Neural progenitor cell (in vitro differentiated cells): ENCODE results near the gene AMY1C. TPM values are rescaled to one million over a fixed set of nuclear protein-coding genes. Genes with fewer than 3 reads are reported as not detected.
"Not testable (repeated sequence)": the region's sequence is repeated elsewhere in the genome, so short reads cannot be mapped to it uniquely, and the experiment has no call there.

Experiments used
- DNase-seq: peaks from one replicate; pipeline ENCODE4 v3.0.0-alpha.2; 2016; ENCODE audit warnings: low spot score
- H2AFZ ChIP-seq: fragments of 200-600 bp; sonication (generic); replicated peaks from 2 replicates; pipeline ENCODE4 v1.6.1; 2016; ENCODE audit warnings: antibody characterized with exemption
- H3F3A ChIP-seq: fragments of 200-600 bp; sonication (generic); 2 replicates; pipeline ENCODE4 v1.6.1; 2016; ENCODE audit warnings: antibody characterized with exemption, low read depth
- H3K27ac ChIP-seq: fragments of 200-600 bp; sonication (generic); 2 replicates; pipeline ENCODE4 v1.5.1; 2016; ENCODE audit warnings: mild to moderate bottlenecking
- H3K27me3 ChIP-seq: fragments of 200-600 bp; sonication (generic); 2 replicates; pipeline ENCODE4 v1.6.1; 2016; ENCODE audit warnings: mild to moderate bottlenecking, moderate library complexity
- H3K36me3 ChIP-seq: fragments of 200-600 bp; sonication (generic); 2 replicates; pipeline ENCODE4 v1.5.1; 2016
- H3K4me1 ChIP-seq: fragments of 200-600 bp; sonication (generic); 2 replicates; pipeline ENCODE4 v1.6.1; 2016; ENCODE audit warnings: mixed run types
- H3K4me2 ChIP-seq: fragments of 200-600 bp; sonication (generic); 2 replicates; pipeline ENCODE4 v1.6.1; 2016
- H3K4me3 ChIP-seq: fragments of 200-600 bp; sonication (generic); 2 replicates; pipeline ENCODE4 v1.5.1; 2016
- H3K79me2 ChIP-seq: fragments of 200-600 bp; sonication (generic); 2 replicates; pipeline ENCODE4 v1.6.1; 2016; ENCODE audit warnings: low read depth
- H3K9ac ChIP-seq: fragments of 200-600 bp; sonication (generic); 2 replicates; pipeline ENCODE4 v1.6.1; 2016
- H3K9me3 ChIP-seq: fragments of 200-600 bp; sonication (generic); 2 replicates; pipeline ENCODE4 v1.5.1; 2016; ENCODE audit warnings: low read depth
- H4K20me1 ChIP-seq: fragments of 200-600 bp; sonication (generic); 2 replicates; pipeline ENCODE4 v1.6.1; 2016; ENCODE audit warnings: low read depth
- H3K27ac Mint-ChIP-seq: 3 replicates; pipeline ENCODE4 v1.8.0; 2021; ENCODE audit warnings: mixed read lengths
- H3K27me3 Mint-ChIP-seq: 2 replicates; pipeline ENCODE4 v1.8.0; 2022; ENCODE audit warnings: low read depth, mild to moderate bottlenecking, inconsistent platforms, moderate library complexity, mixed read lengths; ENCODE audit not compliant: insufficient read depth
- H3K36me3 Mint-ChIP-seq: 3 replicates; pipeline ENCODE4 v1.8.0; 2021; ENCODE audit warnings: mixed read lengths
- H3K4me1 Mint-ChIP-seq: 3 replicates; pipeline ENCODE4 v1.8.0; 2021; ENCODE audit warnings: mixed read lengths
- H3K4me3 Mint-ChIP-seq: 3 replicates; pipeline ENCODE4 v1.8.0; 2021; ENCODE audit warnings: mild to moderate bottlenecking, moderate library complexity, mixed read lengths
- H3K9me3 Mint-ChIP-seq: 3 replicates; pipeline ENCODE4 v1.8.0; 2020; ENCODE audit warnings: mixed read lengths
- total RNA-seq: library from RNA; depleted of rRNA; stranded (reverse); fragments of >200 nt; gene quantifications from 2 replicates; pipeline ENCODE4 v1.2.3, GENCODE V29; 2015; ENCODE audit warnings: low replicate concordance

Gene AMY1C
- total RNA-seq = not detected in 2 replicates

DNA sequence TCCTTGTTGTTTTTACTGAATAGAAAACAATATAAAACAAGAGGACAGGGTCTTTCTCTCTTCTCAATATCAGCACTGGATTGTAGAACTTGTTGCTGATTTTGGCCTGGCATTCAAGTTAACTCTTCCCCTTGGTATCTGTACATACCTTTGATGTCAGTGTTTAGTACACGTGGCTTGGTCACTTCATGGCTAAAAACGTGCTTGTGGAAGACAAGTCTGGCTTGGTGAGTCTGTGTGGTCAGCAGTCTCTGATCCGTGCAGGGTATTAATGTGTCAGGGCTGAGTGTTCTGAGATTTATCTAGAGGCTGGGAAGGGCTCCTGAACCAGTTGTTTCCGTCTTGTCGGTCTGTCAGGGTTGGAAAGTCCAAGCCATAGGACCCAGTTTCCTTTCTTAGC is at the start of gene AMY1C:
TSS of gene AMY1C (plus strand) at position 301 of the 400 bp plus-strand sequence. CDS start 572 bp downstream, outside the sequence.
- not testable (repeated sequence) for H3F3A ChIP-seq, H3K9me3 ChIP-seq, H2AFZ ChIP-seq, H3K36me3 Mint-ChIP-seq, H3K9ac ChIP-seq, H3K27ac ChIP-seq, H3K4me2 ChIP-seq, H3K4me1 Mint-ChIP-seq, H3K27ac Mint-ChIP-seq, H3K4me1 ChIP-seq, H3K4me3 Mint-ChIP-seq, DNase-seq, H3K27me3 Mint-ChIP-seq, H3K79me2 ChIP-seq, H4K20me1 ChIP-seq, H3K36me3 ChIP-seq, H3K27me3 ChIP-seq, H3K9me3 Mint-ChIP-seq, H3K4me3 ChIP-seq

DNA sequence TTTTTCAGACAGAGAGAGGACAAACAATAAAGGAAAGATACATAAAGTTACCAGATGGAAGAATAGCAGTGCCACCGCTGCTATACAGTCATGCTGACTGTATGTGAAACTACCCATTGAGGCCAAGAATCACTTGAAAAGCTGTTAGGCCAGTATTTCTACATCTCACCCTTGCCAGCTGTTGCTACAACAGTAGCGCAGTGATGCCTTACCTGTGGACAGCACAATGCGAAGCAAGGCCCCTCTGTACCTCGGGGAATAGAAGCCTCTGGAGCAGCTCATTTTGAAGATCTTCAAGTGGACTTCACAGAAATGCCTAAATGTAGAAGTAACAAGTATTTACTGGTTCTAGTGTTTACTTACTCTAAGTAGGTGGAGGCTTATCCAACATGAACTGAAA is 49.0 kb upstream of the AMY1C start:
- not testable (repeated sequence) for H3K9me3 Mint-ChIP-seq, H3K4me3 ChIP-seq, H3K9me3 ChIP-seq, H3K4me1 ChIP-seq, H3K4me3 Mint-ChIP-seq, H3K36me3 ChIP-seq, H3K4me1 Mint-ChIP-seq, H2AFZ ChIP-seq, H3K27me3 Mint-ChIP-seq, H3K79me2 ChIP-seq, H4K20me1 ChIP-seq, H3K27me3 ChIP-seq, H3K9ac ChIP-seq, H3F3A ChIP-seq, H3K27ac Mint-ChIP-seq, H3K36me3 Mint-ChIP-seq, H3K4me2 ChIP-seq, H3K27ac ChIP-seq, DNase-seq

DNA sequence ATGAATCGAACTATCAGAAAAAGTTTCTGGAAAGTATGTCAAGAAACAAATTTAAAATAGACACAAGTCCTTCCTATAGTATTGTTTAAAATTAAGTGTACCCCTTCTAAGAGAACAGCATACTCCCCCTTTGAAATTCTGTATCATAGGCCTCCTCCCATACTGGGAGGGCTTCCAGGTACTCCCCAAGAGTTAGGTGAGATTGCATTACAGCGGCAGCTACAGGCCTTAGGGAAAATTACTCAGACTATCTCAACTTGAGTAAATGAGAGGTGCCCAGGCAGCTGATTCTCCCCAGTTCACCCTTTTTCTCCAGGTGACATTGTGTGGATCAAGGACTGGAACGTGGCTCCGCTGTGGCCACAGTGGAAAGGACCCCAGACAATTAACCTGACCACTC is 48.4 kb upstream of the AMY1C start:
- H3K27me3 ChIP-seq, H3K4me2 ChIP-seq, H3K9me3 Mint-ChIP-seq, H3K79me2 ChIP-seq, H2AFZ ChIP-seq, H3K9me3 ChIP-seq, DNase-seq, H3K9ac ChIP-seq, H3K4me1 ChIP-seq, H3K27ac ChIP-seq, H3K27me3 Mint-ChIP-seq, H3K27ac Mint-ChIP-seq, H3K4me1 Mint-ChIP-seq, H3K4me3 Mint-ChIP-seq, H3K4me3 ChIP-seq, H3K36me3 Mint-ChIP-seq, H4K20me1 ChIP-seq, H3K36me3 ChIP-seq, H3F3A ChIP-seq: not testable (repeated sequence)

DNA sequence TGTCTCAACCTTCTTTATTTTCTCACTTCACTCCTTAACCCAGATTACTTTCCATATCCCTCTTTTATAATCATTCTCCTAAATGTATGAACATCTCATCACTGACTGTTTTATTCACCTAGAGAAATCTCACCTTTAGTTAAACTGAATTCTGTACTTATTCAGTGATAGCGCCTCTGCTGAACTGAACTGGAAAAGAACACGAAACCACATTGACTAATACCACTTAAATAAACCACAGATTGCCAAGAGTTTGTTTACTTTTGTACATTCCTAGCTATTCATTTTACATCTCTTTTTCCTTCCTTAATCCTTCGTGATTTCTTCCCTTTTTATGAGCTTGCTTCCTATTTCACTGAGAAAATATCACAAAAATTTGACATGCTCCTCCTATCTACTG is 42.0 kb upstream of the AMY1C start:
- not testable (repeated sequence) for H3F3A ChIP-seq, H3K27me3 Mint-ChIP-seq, H3K27ac ChIP-seq, H2AFZ ChIP-seq, H3K9ac ChIP-seq, H3K4me2 ChIP-seq, H4K20me1 ChIP-seq, DNase-seq, H3K27me3 ChIP-seq, H3K36me3 Mint-ChIP-seq, H3K4me3 ChIP-seq, H3K36me3 ChIP-seq, H3K9me3 Mint-ChIP-seq, H3K9me3 ChIP-seq, H3K79me2 ChIP-seq, H3K27ac Mint-ChIP-seq, H3K4me3 Mint-ChIP-seq, H3K4me1 ChIP-seq, H3K4me1 Mint-ChIP-seq

DNA sequence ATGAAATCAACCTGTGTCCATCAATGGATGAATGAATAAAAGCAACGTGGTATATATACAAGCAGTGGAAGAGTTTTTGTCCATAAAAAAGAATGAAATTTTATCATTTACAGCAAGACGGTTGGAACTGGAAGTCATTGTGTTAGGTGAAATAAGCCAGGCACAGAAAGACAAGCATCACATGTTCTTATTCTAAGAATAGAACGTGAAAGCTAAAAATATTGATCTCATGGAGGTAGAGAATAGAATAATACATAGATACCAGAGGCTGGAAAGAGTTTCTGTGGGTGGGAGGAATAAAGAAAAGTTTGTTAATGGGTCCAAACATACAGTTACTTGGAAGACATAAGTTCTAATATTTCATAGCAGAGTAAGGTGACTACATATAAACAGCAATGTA is 39.3 kb upstream of the AMY1C start:
- H3K4me1 ChIP-seq, H3K36me3 Mint-ChIP-seq, H3F3A ChIP-seq, H3K4me2 ChIP-seq, H3K9me3 ChIP-seq, H2AFZ ChIP-seq, H3K4me1 Mint-ChIP-seq, H3K9me3 Mint-ChIP-seq, H3K4me3 Mint-ChIP-seq, H4K20me1 ChIP-seq, H3K27me3 Mint-ChIP-seq, H3K79me2 ChIP-seq, H3K36me3 ChIP-seq, H3K4me3 ChIP-seq, H3K27ac ChIP-seq, H3K9ac ChIP-seq, H3K27ac Mint-ChIP-seq, H3K27me3 ChIP-seq, DNase-seq: not testable (repeated sequence)

DNA sequence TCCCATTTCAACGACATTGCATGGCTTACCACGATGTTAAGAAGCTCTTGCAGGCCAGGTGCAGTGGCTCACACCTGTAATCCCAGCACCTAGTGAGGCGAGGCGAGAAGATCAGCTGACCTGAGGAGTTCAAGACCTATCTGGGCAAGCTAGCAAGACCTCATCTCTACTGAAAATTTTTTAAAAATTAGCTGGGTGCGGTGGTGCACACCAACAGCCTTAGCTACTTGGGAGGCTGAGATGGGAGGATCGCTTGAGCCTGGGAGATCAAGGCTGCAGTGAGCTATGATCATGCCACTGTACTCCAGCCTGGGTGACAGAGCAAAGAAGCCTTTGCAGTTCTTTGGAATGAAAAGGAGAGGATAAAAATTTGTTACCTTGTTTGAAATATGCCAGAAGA is 32.3 kb upstream of the AMY1C start:
- not testable (repeated sequence) for H3K4me1 Mint-ChIP-seq, H3K4me1 ChIP-seq, H4K20me1 ChIP-seq, H3K9me3 Mint-ChIP-seq, H3K9ac ChIP-seq, H3K27ac ChIP-seq, H3K4me3 ChIP-seq, DNase-seq, H3K4me3 Mint-ChIP-seq, H3K27me3 Mint-ChIP-seq, H2AFZ ChIP-seq, H3K27me3 ChIP-seq, H3K36me3 Mint-ChIP-seq, H3K9me3 ChIP-seq, H3K36me3 ChIP-seq, H3K27ac Mint-ChIP-seq, H3K4me2 ChIP-seq, H3K79me2 ChIP-seq, H3F3A ChIP-seq

DNA sequence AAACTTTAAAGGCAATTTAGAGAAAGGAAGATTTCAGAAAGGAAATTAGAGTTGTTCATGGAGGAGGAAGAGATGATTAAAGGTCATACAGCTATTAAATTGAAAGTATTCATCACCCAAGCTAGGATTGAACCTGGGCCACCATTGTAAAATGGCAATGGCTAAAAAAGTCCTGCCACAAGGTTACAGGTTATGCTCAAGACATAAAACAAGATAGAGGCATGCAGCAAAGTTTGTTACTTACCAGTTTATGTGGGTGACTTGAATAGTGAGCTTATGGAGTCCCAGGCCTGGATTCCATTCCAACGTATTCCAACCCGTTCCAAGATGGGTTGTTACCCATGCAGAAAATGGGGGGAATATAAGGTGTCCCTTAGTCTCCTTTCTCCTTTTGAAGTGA is 28.2 kb upstream of the AMY1C start:
- H3K27me3 Mint-ChIP-seq, H3K4me1 ChIP-seq, H2AFZ ChIP-seq, H3K4me3 Mint-ChIP-seq, H3K79me2 ChIP-seq, H3K27ac ChIP-seq, H3K4me2 ChIP-seq, H3K4me3 ChIP-seq, H3F3A ChIP-seq, H4K20me1 ChIP-seq, DNase-seq, H3K27ac Mint-ChIP-seq, H3K27me3 ChIP-seq, H3K9ac ChIP-seq, H3K36me3 Mint-ChIP-seq, H3K9me3 Mint-ChIP-seq, H3K9me3 ChIP-seq, H3K4me1 Mint-ChIP-seq, H3K36me3 ChIP-seq: not testable (repeated sequence)

DNA sequence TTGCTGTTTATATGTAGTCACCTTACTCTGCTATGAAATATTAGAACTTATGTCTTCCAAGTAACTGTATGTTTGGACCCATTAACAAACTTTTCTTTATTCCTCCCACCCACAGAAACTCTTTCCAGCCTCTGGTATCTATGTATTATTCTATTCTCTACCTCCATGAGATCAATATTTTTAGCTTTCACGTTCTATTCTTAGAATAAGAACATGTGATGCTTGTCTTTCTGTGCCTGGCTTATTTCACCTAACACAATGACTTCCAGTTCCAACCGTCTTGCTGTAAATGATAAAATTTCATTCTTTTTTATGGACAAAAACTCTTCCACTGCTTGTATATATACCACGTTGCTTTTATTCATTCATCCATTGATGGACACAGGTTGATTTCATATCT is 14.4 kb upstream of the AMY1C start:
- DNase-seq, H3K4me1 Mint-ChIP-seq, H4K20me1 ChIP-seq, H3K9me3 Mint-ChIP-seq, H3K4me2 ChIP-seq, H3K36me3 ChIP-seq, H3K4me3 ChIP-seq, H3K79me2 ChIP-seq, H3K27ac Mint-ChIP-seq, H3K27me3 ChIP-seq, H3K4me1 ChIP-seq, H3K27me3 Mint-ChIP-seq, H3K9ac ChIP-seq, H3K4me3 Mint-ChIP-seq, H3K27ac ChIP-seq, H3K36me3 Mint-ChIP-seq, H3F3A ChIP-seq, H3K9me3 ChIP-seq, H2AFZ ChIP-seq: not testable (repeated sequence)

DNA sequence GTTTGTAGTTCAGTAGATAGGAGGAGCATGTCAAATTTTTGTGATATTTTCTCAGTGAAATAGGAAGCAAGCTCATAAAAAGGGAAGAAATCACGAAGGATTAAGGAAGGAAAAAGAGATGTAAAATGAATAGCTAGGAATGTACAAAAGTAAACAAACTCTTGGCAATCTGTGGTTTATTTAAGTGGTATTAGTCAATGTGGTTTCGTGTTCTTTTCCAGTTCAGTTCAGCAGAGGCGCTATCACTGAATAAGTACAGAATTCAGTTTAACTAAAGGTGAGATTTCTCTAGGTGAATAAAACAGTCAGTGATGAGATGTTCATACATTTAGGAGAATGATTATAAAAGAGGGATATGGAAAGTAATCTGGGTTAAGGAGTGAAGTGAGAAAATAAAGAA is 11.7 kb upstream of the AMY1C start:
- H3K27me3 Mint-ChIP-seq, DNase-seq, H3K9me3 Mint-ChIP-seq, H3K4me1 Mint-ChIP-seq, H3F3A ChIP-seq, H3K36me3 Mint-ChIP-seq, H3K4me3 ChIP-seq, H3K27me3 ChIP-seq, H3K9me3 ChIP-seq, H2AFZ ChIP-seq, H3K27ac ChIP-seq, H3K36me3 ChIP-seq, H4K20me1 ChIP-seq, H3K4me2 ChIP-seq, H3K4me3 Mint-ChIP-seq, H3K79me2 ChIP-seq, H3K27ac Mint-ChIP-seq, H3K9ac ChIP-seq, H3K4me1 ChIP-seq: not testable (repeated sequence)
